Measurements from ENCODE around the gene TSSK2.

TSSK2 gene

DNA sequence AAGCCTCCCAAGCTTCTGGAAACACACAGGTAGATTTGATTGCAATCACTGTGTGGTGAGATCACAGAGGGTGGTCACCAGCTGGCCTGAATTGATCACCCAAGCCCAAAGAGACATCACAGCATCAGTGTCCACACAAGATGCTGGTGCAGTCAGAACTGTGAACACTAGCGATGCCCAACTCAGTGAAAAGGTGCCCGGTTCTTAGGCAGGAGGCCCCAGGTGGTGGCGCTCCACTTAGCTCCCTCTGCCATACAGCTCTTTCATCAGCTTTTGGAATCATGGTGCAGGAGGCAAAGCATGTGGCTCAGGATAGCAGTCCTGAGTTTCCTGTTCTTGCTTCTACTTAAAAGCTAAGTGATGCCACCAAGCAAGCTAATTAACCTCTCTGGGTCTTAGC lies 20.0 kb upstream of the TSSK2 start:
- H3K4me3 ChIP-seq (ENCODE audit: low read length) = no peak overlapping the region
- TF ChIP-seq, protein P1, sequence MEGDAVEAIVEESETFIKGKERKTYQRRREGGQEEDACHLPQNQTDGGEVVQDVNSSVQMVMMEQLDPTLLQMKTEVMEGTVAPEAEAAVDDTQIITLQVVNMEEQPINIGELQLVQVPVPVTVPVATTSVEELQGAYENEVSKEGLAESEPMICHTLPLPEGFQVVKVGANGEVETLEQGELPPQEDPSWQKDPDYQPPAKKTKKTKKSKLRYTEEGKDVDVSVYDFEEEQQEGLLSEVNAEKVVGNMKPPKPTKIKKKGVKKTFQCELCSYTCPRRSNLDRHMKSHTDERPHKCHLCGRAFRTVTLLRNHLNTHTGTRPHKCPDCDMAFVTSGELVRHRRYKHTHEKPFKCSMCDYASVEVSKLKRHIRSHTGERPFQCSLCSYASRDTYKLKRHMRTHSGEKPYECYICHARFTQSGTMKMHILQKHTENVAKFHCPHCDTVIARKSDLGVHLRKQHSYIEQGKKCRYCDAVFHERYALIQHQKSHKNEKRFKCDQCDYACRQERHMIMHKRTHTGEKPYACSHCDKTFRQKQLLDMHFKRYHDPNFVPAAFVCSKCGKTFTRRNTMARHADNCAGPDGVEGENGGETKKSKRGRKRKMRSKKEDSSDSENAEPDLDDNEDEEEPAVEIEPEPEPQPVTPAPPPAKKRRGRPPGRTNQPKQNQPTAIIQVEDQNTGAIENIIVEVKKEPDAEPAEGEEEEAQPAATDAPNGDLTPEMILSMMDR (IDR thresholded peaks at IDR 0.05; ENCODE audit: insufficient read depth, low read depth, low read length, missing control alignments) = peak; percentile 8
- no peak for DNase-seq (ENCODE audit: low read depth)

DNA sequence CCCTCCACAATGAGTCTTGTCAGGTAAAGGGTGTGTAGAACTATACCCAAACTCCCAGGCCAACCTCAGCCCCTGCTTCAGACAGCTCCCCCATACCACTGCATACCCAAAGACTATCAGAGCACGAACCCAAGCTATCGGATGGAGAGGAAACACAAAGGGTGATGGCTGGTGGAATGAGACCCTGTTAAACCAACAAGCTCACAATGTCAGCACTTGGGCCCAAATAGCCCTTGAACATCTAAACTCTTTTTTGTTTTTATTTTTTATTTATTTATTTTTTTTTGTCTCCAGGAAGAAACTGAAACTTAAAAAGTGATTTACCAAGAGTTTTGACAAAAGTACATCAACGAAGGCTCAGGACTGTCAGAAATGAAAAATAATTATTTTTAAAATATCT lies 19.5 kb upstream of the TSSK2 start:
- DNase-seq (ENCODE audit: low read depth) = no peak
- H3K4me3 ChIP-seq (ENCODE audit: low read length) = no peak overlapping the region
- TF ChIP-seq, protein P1 (IDR thresholded peaks at IDR 0.05; ENCODE audit: insufficient read depth, low read depth, low read length, missing control alignments) = no peak

DNA sequence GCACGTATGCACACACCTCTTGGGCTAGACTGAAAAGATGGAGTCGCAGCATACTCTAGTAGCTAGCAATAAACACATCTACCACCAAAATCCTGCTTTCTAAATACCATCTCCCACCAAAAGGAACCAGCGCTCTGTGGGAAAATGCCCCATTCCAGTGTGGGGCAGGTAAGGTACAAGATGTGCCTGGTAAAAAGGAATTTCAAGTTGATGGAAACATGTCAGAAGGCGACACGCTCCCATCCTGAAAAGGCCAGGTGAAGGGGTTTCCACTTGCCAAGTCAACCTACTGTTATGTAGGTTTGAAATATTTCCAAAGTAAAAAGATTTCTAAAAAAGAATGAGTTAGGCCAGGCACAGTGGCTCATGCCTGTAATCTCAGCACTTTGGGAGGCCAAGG lies 17.7 kb upstream of the TSSK2 start:
- no peak overlapping the region for H3K4me3 ChIP-seq (ENCODE audit: low read length)
- TF ChIP-seq, protein P1 (IDR thresholded peaks at IDR 0.05; ENCODE audit: insufficient read depth, low read depth, low read length, missing control alignments) = no peak
- no peak for DNase-seq (ENCODE audit: low read depth)

DNA sequence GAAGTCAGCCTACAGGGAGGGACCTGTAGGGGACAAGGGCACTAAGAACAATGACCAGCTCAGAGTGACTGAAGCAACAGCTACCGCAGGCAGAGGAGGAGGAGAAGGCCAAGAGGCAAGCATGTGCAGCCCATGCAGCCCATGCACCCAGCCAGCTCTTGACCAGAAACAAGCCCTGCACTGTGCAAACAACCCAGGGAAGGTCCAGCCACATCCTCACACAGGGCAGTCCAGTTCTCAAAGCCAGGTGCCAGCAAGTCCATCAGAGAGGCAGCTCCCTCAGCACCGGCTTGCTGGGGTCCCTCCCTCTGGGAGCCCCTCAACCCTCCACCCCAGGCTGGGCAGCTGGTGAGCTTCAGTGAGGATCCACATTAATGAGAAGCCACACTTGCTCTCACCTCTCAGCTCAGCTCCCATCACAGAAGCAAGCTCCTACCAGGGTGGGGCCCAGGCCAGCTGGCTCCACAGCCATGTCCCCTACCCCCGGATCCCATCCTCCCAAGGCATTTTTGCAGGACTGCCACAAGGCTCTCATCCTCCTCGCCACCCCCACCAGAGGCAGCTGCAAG lies 16.0 kb upstream of the TSSK2 start:
- TF ChIP-seq, protein P1 (IDR thresholded peaks at IDR 0.05; ENCODE audit: insufficient read depth, low read depth, low read length, missing control alignments) = no peak

DNA sequence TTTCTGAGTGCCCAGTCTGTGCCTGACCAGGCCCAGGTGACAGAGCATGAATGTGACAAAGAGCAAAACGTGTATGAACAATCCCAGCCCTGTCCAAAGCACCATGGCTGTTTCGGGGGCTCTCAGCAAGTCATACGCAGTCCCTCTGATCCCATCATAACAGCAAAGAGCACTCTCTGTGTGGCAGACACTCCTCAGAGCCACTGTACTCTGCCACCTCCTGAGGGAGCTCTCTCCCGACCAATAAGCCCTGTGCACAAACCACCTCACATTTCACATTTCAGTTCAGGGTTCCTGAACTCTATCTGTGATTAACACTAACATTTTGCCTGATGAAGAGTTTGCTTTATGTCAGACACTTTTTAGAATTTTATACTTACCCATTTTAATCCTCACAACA lies 15.5 kb upstream of the TSSK2 start:
- TF ChIP-seq, protein P1 (IDR thresholded peaks at IDR 0.05; ENCODE audit: insufficient read depth, low read depth, low read length, missing control alignments) = peak; percentile 45
- H3K4me3 ChIP-seq (ENCODE audit: low read length) = no peak overlapping the region
- DNase-seq (ENCODE audit: low read depth) = peak; percentile 27

More for the DNA sequence above, 16.0 kb upstream of the TSSK2 start:
- no peak for DNase-seq (ENCODE audit: low read depth)
- no peak overlapping the region for H3K4me3 ChIP-seq (ENCODE audit: low read length)

DNA sequence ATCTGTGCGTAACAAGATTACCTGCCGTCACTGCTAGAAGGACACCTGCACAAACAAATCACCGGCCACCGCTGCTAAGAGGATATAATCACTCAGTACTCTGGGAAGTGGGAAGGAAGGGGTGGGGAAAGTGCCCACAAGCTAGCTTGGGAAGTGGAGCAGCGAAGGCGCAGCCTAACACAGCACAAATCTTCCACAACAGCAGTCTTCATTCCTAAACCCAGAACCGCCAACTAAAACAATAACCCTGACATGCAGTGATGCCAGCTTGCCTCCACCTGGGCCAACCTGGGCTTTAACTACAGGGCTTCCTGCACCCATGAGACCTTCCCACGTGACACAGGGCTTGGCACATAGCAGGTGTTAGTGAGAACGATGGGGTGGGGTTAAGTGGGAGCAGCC lies 14.0 kb upstream of the TSSK2 start:
- TF ChIP-seq, protein P1 (IDR thresholded peaks at IDR 0.05; ENCODE audit: insufficient read depth, low read depth, low read length, missing control alignments) = no peak
- no peak overlapping the region for H3K4me3 ChIP-seq (ENCODE audit: low read length)
- DNase-seq (ENCODE audit: low read depth) = no peak

DNA sequence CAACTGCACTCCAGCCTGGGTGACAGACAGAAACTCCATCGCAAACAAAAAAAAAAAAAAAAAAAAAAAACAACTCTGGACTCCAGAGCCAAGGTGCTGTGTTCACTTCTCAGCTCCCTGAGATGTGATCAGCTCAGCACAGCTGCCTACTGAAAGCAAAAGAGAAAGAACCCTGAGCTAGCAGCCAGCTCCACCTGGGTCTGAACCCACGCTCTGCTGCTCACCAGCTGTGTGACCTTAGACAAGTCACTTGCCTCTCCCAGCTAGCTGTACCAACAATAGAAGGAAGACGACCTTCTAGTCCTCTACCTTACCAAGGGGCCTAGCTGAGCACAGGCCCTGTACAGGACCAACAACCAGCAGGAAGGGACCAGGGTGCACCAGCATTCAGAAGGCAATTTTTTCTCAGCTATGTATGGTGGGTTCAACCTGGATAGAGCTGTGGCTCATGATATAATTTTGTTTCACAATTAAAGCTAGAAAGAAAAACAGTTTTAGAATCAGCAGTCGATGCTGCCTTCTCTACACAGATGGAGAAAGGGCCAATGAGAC lies 12.7 kb upstream of the TSSK2 start:
- DNase-seq (ENCODE audit: low read depth) = no peak
- TF ChIP-seq, protein P1 (IDR thresholded peaks at IDR 0.05; ENCODE audit: insufficient read depth, low read depth, low read length, missing control alignments) = no peak
- no peak overlapping the region for H3K4me3 ChIP-seq (ENCODE audit: low read length)
